Neuronal stem cell (in vitro differentiated cells): ENCODE data around the gene SCLT1. TPM values are rescaled to one million over a fixed set of nuclear protein-coding genes. Genes with fewer than 3 reads are reported as not detected.

ENCODE experiments used
- DNase-seq: peaks from one replicate; pipeline ENCODE4 v3.0.0-alpha.2; 2013; ENCODE audit warnings: low spot score
- H2AFZ ChIP-seq: one replicate; pipeline ENCODE4 v1.6.1; 2013; ENCODE audit warnings: mild to moderate bottlenecking, low read length, inconsistent platforms
- H2AK5ac ChIP-seq: 2 replicates; pipeline ENCODE4 v1.6.1; 2013; ENCODE audit warnings: low read depth, mild to moderate bottlenecking, inconsistent platforms, low read length, moderate library complexity, mixed read lengths
- H2BK120ac ChIP-seq: 2 replicates; pipeline ENCODE4 v1.6.1; 2013; ENCODE audit warnings: low read depth, mild to moderate bottlenecking, inconsistent platforms, low read length, moderate library complexity, mixed read lengths
- H2BK12ac ChIP-seq: one replicate; pipeline ENCODE4 v1.6.1; 2013; ENCODE audit warnings: low read length, inconsistent platforms
- H2BK15ac ChIP-seq: 2 replicates; pipeline ENCODE4 v1.6.1; 2013; ENCODE audit warnings: mild to moderate bottlenecking, low read length, inconsistent platforms, mixed read lengths
- H2BK5ac ChIP-seq: one replicate; pipeline ENCODE4 v1.6.1; 2013; ENCODE audit warnings: inconsistent platforms, mild to moderate bottlenecking, low read length, moderate library complexity
- H3K14ac ChIP-seq: one replicate; pipeline ENCODE4 v1.6.1; 2013; ENCODE audit warnings: low read length, inconsistent platforms
- H3K18ac ChIP-seq: 2 replicates; pipeline ENCODE4 v1.6.1; 2013; ENCODE audit warnings: low read length, inconsistent platforms
- H3K23ac ChIP-seq: 2 replicates; pipeline ENCODE4 v1.6.1; 2013; ENCODE audit warnings: low read depth, mild to moderate bottlenecking, mixed read lengths, low read length, inconsistent platforms; ENCODE audit not compliant: poor library complexity
- H3K27ac ChIP-seq: replicated peaks from 3 replicates; pipeline ENCODE4 v1.5.1; 2013; ENCODE audit warnings: low read length, inconsistent platforms
- H3K27me3 ChIP-seq, 3 experiments: 2 replicates each; pipeline ENCODE4 v1.6.1; 2013; ENCODE audit warnings: low read length in 3 of 3, mild to moderate bottlenecking in 2 of 3, inconsistent platforms in 1 of 3, low read depth in 1 of 3, mixed read lengths in 1 of 3, moderate library complexity in 1 of 3; ENCODE audit not compliant: control insufficient read depth in 3 of 3, insufficient read depth in 3 of 3
- H3K36me3 ChIP-seq, 2 donors: replicated peaks in 1 of 2; 2 replicates each; pipeline ENCODE4 v1.6.1; 2013; ENCODE audit warnings: low read length in 2 of 2; ENCODE audit not compliant: control insufficient read depth in 2 of 2, insufficient read depth in 2 of 2
- H3K4ac ChIP-seq: 2 replicates; pipeline ENCODE4 v1.6.1; 2013; ENCODE audit warnings: inconsistent platforms, mild to moderate bottlenecking, low read length, moderate library complexity
- H3K4me1 ChIP-seq, 2 donors: 1 replicate in 1 of 2; 2 replicates in 1 of 2; pipeline ENCODE4 v1.6.1; 2013; ENCODE audit warnings: low read length in 2 of 2, low read depth in 1 of 2; ENCODE audit not compliant: control insufficient read depth in 2 of 2, insufficient read depth in 1 of 2
- H3K4me2 ChIP-seq: one replicate; pipeline ENCODE4 v1.6.1; 2013; ENCODE audit warnings: mild to moderate bottlenecking, low read length, inconsistent platforms; ENCODE audit not compliant: insufficient read depth, poor library complexity, severe bottlenecking
- H3K4me3 ChIP-seq, 2 donors: 2 replicates each; pipeline ENCODE4 v1.5.1; 2013; ENCODE audit warnings: low read length in 2 of 2, mild to moderate bottlenecking in 2 of 2, inconsistent platforms in 1 of 2, moderate library complexity in 1 of 2
- H3K79me1 ChIP-seq: one replicate; pipeline ENCODE4 v1.6.1; 2013; ENCODE audit warnings: low read depth, mild to moderate bottlenecking, inconsistent platforms, low read length, moderate library complexity
- H3K9ac ChIP-seq: one replicate; pipeline ENCODE4 v1.6.1; 2013; ENCODE audit warnings: mild to moderate bottlenecking, low read depth, low read length, inconsistent platforms; ENCODE audit not compliant: poor library complexity
- H3K9me3 ChIP-seq, 2 donors: replicated peaks in 1 of 2; 2 replicates each; pipeline versions ENCODE3 to v1.6.1; 2013; ENCODE audit warnings: low read length in 2 of 2, mild to moderate bottlenecking in 2 of 2, inconsistent platforms in 1 of 2, low read depth in 1 of 2, mixed read lengths in 1 of 2, moderate library complexity in 1 of 2; ENCODE audit not compliant: control insufficient read depth in 2 of 2, insufficient read depth in 1 of 2
- H4K8ac ChIP-seq: one replicate; pipeline ENCODE4 v1.6.1; 2013; ENCODE audit warnings: low read depth, mild to moderate bottlenecking, inconsistent platforms, low read length, moderate library complexity
- H4K91ac ChIP-seq: one replicate; pipeline ENCODE4 v1.6.1; 2013; ENCODE audit warnings: low read length, low read depth, mild to moderate bottlenecking, inconsistent platforms; ENCODE audit not compliant: poor library complexity
- WGBS, 2 donors: extraction: QIAGEN DNeasy Blood & Tissue Kit; methylation state at CpG; one replicate each; pipeline ENCODE4 v1.1.7; 2013; ENCODE audit warnings: missing lambda C conversion rate in 2 of 2, mixed read lengths in 1 of 2; ENCODE audit not compliant: insufficient read length in 2 of 2, insufficient replicate concordance in 1 of 2; ENCODE audit errors: extremely low coverage in 2 of 2; 5-methylcytosine and 5-hydroxymethylcytosine counted together
- polyA plus RNA-seq, 2 experiments: library from polyadenylated mRNA; stranded (reverse); fragments of 200-250 nt; gene quantifications; one replicate each; pipeline ENCODE4 v1.2.3, GENCODE V29; 2013

SCLT1 gene
- polyA plus RNA-seq (2013, experiment 1 of 2) = 14.4 TPM
- 14.9 TPM for polyA plus RNA-seq (2013, experiment 2 of 2)

- WGBS, 2 donors = no CpG with 5 or more reads among the region's 57 CpGs
- Histone ChIP-seq H2BK5ac (peak within 1 kb of the TSS; percentile 47), H3K4ac (no peak within 1 kb of the TSS), H3K9me3 (peaks cover 0 to 5% of the 10 kb centered on the region in 2 donors), H2BK15ac (no peak within 1 kb of the TSS), H2BK12ac (no peak within 1 kb of the TSS), H4K91ac (no peak within 1 kb of the TSS), H2AK5ac (no peak within 1 kb of the TSS), H3K9ac (peak within 1 kb of the TSS; percentile 82), H3K14ac (no peak within 1 kb of the TSS), H3K27ac (peak within 1 kb of the TSS; percentile 79), H3K4me3 (peak within 1 kb of the TSS; percentile 80 to 94), H3K36me3 (no peaks in the 10 kb centered on the region), H2AFZ (peak within 1 kb of the TSS; percentile 98), H3K23ac (peak within 1 kb of the TSS; percentile 92), H3K4me1 (peaks cover 0 to 3% of the 10 kb centered on the region in 2 donors), H3K27me3 (no peaks in the 10 kb centered on the region), H4K8ac (no peak within 1 kb of the TSS), H2BK120ac (no peak within 1 kb of the TSS), H3K4me2 (peak within 1 kb of the TSS; percentile 42), H3K79me1 (no peaks in the 10 kb centered on the region), H3K18ac (peak within 1 kb of the TSS; percentile 22)
- DNase-seq = peak; percentile 94
Measured at GRCh38 chr4:129093191-129093920, at the start of gene SCLT1. SCLT1 (minus strand) TSS chr4:129093539; CDS start chr4:129093103, 436 bp downstream.

- Histone ChIP-seq H2BK12ac (no peak overlapping the region), H3K4ac (no peak overlapping the region), H3K14ac (no peak overlapping the region), H4K91ac (no peak overlapping the region), H2AFZ (no peak overlapping the region), H3K27me3 (no peaks in the 10 kb centered on the region), H3K4me2 (no peak overlapping the region), H4K8ac (no peak overlapping the region), H3K9ac (no peak overlapping the region), H2BK5ac (no peak overlapping the region), H2BK15ac (no peak overlapping the region), H3K36me3 (no peaks in the 10 kb centered on the region), H3K4me1 (peaks cover 0 to 5% of the 10 kb centered on the region in 2 donors), H2BK120ac (no peak overlapping the region), H3K9me3 (no peaks in the 10 kb centered on the region), H3K18ac (no peak overlapping the region), H3K23ac (no peak overlapping the region), H3K79me1 (no peaks in the 10 kb centered on the region), H2AK5ac (no peak overlapping the region), H3K27ac (no peak overlapping the region), H3K4me3 (no peak overlapping the region)
- no CpG with 5 or more reads among the region's 2 CpGs for WGBS, 2 donors
- DNase-seq = no peak
Measured at GRCh38 chr4:129140521-129140920, 47.2 kb upstream of the SCLT1 start.

- Histone ChIP-seq H4K8ac (no peak overlapping the region), H3K9me3 (no peaks in the 10 kb centered on the region)
- WGBS, 2 donors = no CpG with 5 or more reads among the region's 6 CpGs
Measured at GRCh38 chr4:129138810-129139496, 45.6 kb upstream of the SCLT1 start.

GRCh38 chr4:129136433-129136832, 43.1 kb upstream of the SCLT1 start:
- DNase-seq = no peak

More at GRCh38 chr4:129138810-129139496, 45.6 kb upstream of the SCLT1 start:
- Histone ChIP-seq H3K36me3 (no peaks in the 10 kb centered on the region), H2AFZ (peak overlapping the region; percentile 69), H2BK12ac (no peak overlapping the region), H2BK15ac (no peak overlapping the region), H3K23ac (no peak overlapping the region), H2BK120ac (no peak overlapping the region), H3K79me1 (no peaks in the 10 kb centered on the region), H3K27ac (no peak overlapping the region), H3K18ac (no peak overlapping the region), H3K9ac (no peak overlapping the region), H3K4me3 (no peak overlapping the region), H3K4ac (no peak overlapping the region), H4K91ac (no peak overlapping the region), H2AK5ac (no peak overlapping the region), H2BK5ac (no peak overlapping the region), H3K4me2 (no peak overlapping the region), H3K14ac (no peak overlapping the region), H3K27me3 (no peaks in the 10 kb centered on the region), H3K4me1 (peaks cover 0 to 5% of the 10 kb centered on the region in 2 donors)
- no peak for DNase-seq

More at GRCh38 chr4:129136433-129136832, 43.1 kb upstream of the SCLT1 start:
- Histone ChIP-seq H3K36me3 (no peaks in the 10 kb centered on the region), H3K4ac (no peak overlapping the region), H4K8ac (no peak overlapping the region), H3K9me3 (no peaks in the 10 kb centered on the region), H3K4me3 (no peak overlapping the region), H3K4me2 (no peak overlapping the region), H3K4me1 (peaks cover 0 to 5% of the 10 kb centered on the region in 2 donors), H4K91ac (no peak overlapping the region), H2BK12ac (no peak overlapping the region), H3K27ac (no peak overlapping the region), H3K9ac (no peak overlapping the region), H3K18ac (peak overlapping the region; percentile 18), H2AK5ac (no peak overlapping the region), H2BK120ac (no peak overlapping the region), H2BK15ac (no peak overlapping the region), H2BK5ac (no peak overlapping the region), H2AFZ (no peak overlapping the region), H3K14ac (no peak overlapping the region), H3K27me3 (no peaks in the 10 kb centered on the region), H3K23ac (no peak overlapping the region), H3K79me1 (no peaks in the 10 kb centered on the region)
- no CpG with 5 or more reads among the region's 8 CpGs for WGBS, 2 donors
